Measurements from ENCODE around the gene HVCN1. TPM values are rescaled to one million over a fixed set of nuclear protein-coding genes. Genes with fewer than 3 reads are reported as not detected.
"Not testable (repeated sequence)": the region's sequence is repeated elsewhere in the genome, so short reads cannot be mapped to it uniquely, and the experiment has no call there.

The HVCN1 gene
- total RNA-seq, 4 donors from 2014 or later = 4.5 to 13.8 (median 9.6) TPM

DNA sequence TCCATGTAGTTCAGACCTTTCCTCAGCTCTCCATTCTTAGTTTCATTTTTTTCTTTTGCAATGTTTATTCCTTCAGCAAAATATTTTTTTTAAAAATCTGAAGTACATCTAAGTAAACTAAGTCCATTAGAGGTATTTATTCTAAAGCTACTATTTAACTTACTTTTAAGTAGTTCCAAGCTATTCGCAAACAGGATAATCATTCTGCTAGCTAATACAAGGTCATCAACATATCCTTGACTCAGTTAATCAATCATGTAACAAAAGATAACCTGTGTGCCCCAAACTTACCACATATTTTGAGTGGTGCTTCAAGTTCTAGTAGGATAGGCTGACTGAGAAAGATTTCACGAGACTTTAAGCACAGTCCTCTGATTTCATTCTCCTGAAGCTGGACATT lies 42.6 kb upstream of the HVCN1 start:
- 89 to 96% methylated on average over 2 of the region's 2 CpGs for WGBS, 2 donors
- TF ChIP-seq POLR2A (IDR thresholded peaks at IDR 0.05) (no peak), EP300 (IDR thresholded peaks at IDR 0.05) (no peak)
- TF ChIP-seq, protein P1, sequence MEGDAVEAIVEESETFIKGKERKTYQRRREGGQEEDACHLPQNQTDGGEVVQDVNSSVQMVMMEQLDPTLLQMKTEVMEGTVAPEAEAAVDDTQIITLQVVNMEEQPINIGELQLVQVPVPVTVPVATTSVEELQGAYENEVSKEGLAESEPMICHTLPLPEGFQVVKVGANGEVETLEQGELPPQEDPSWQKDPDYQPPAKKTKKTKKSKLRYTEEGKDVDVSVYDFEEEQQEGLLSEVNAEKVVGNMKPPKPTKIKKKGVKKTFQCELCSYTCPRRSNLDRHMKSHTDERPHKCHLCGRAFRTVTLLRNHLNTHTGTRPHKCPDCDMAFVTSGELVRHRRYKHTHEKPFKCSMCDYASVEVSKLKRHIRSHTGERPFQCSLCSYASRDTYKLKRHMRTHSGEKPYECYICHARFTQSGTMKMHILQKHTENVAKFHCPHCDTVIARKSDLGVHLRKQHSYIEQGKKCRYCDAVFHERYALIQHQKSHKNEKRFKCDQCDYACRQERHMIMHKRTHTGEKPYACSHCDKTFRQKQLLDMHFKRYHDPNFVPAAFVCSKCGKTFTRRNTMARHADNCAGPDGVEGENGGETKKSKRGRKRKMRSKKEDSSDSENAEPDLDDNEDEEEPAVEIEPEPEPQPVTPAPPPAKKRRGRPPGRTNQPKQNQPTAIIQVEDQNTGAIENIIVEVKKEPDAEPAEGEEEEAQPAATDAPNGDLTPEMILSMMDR (IDR thresholded peaks at IDR 0.05) = no peak
- peaks cover 0 to 57% (median 19%) of the 10 kb centered on the region in 4 donors for H3K4me1 ChIP-seq
- H3K9me3 ChIP-seq = no peaks in the 10 kb centered on the region
- H3K36me3 ChIP-seq = peaks cover 0 to 72% (median 3%) of the 10 kb centered on the region in 3 donors
- no peak for DNase-seq (ENCODE audit: low spot score in 2 of 2)
- H3K4me3 ChIP-seq = no peak overlapping the region
- H3K27ac ChIP-seq = no peak overlapping the region
- H3K27me3 ChIP-seq = no peaks in the 10 kb centered on the region

DNA sequence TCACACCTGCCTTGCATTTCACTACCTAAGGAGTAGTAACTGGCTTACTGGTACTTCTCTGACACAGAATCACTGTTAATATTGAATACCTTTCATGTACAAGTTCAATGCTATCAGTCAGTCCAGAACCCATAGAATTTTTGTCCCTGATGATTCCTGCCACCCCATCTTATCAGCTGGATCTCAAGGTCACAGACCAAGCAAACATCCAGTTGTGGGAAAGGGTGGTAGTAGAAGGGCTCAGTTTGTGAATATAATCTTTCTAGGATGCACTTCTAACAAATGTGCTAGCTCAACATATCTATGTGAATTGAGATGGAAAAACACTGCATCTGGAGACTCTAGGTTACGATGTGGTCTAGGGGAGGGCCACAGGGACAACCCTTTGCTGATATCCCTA lies 39.7 kb upstream of the HVCN1 start:
- Histone ChIP-seq H3K27ac (no peak overlapping the region), H3K36me3 (peaks cover 3 to 77% (median 4%) of the 10 kb centered on the region in 3 donors), H3K4me3 (no peak overlapping the region), H3K9me3 (no peaks in the 10 kb centered on the region), H3K4me1 (peaks cover 0 to 38% (median 13%) of the 10 kb centered on the region in 4 donors), H3K27me3 (no peaks in the 10 kb centered on the region)
- 90 to 100% methylated on average over 1 of the region's 1 CpG for WGBS, 2 donors
- no peak for DNase-seq (ENCODE audit: low spot score in 2 of 2)
- TF ChIP-seq, protein P1 (IDR thresholded peaks at IDR 0.05) = no peak
- TF ChIP-seq POLR2A (IDR thresholded peaks at IDR 0.05) = no peak
- TF ChIP-seq EP300 (IDR thresholded peaks at IDR 0.05) = no peak

DNA sequence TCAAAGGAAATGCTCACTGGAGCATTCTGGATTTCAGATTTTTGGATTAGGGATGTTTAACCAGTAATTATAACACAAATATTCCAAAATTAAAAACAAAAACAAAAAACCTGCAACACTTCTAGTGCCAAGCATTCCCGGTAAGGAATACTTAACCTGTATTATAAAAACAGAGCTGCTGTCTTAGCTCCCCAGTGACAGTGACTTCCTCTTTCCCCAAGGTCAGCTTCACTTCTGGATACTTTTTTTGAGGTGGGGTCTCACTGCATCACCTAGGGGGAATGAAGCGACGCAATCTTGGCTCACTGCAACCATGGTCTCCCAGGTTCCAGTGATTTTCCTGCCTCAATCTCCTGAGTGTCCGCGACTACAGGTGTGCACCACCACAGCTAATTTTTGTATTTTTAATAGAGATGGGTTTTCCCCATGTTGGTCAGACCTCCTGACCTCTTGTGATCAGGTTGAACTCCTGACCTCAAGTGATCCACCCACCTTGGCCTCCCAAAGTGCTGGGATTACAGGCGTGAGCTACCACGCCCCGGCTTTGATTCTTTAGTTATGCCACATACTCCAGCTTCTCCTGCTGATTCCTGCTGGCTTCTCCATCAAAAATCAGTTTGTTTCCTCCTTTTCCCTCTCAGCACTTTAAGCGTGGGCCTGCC lies 37.9 kb upstream of the HVCN1 start:
- no peak overlapping the region for H3K27ac ChIP-seq
- H3K27me3 ChIP-seq = no peaks in the 10 kb centered on the region
- H3K4me3 ChIP-seq = no peak overlapping the region
- no peak for DNase-seq (ENCODE audit: low spot score in 2 of 2)
- no peaks in the 10 kb centered on the region for H3K9me3 ChIP-seq
- 85 to 94% methylated on average over 9 of the region's 9 CpGs for WGBS, 2 donors
- peaks cover 0 to 20% (median 0%) of the 10 kb centered on the region in 4 donors for H3K4me1 ChIP-seq
- no peak for TF ChIP-seq EP300 (IDR thresholded peaks at IDR 0.05)
- TF ChIP-seq POLR2A (IDR thresholded peaks at IDR 0.05) = no peak
- TF ChIP-seq, protein P1 (IDR thresholded peaks at IDR 0.05) = no peak
- H3K36me3 ChIP-seq = peaks cover 3 to 87% (median 8%) of the 10 kb centered on the region in 3 donors

DNA sequence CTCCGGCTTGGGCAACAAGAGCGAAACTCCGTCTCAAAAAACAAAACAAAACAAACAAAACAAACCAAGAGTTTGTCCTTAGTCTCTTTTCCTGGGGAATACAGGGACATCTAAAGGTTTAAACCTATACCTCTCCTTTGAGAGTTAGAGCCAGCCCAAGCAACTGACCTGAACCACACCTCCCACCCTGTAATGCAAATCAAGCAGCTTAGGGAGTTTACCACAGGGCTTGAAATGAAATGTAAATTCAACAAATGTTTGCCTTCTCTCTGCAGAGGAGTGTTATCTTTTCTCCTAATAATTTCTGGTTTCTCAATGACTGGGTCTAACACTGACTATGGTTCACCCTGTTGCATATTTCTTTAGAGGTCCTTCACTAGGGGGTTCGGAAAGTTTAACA lies 37.1 kb upstream of the HVCN1 start:
- Histone ChIP-seq H3K27me3 (no peaks in the 10 kb centered on the region), H3K36me3 (peaks cover 3 to 87% (median 8%) of the 10 kb centered on the region in 3 donors), H3K4me3 (no peak overlapping the region), H3K9me3 (no peaks in the 10 kb centered on the region), H3K27ac (no peak overlapping the region), H3K4me1 (peaks cover 0 to 12% (median 0%) of the 10 kb centered on the region in 4 donors)
- TF ChIP-seq POLR2A (IDR thresholded peaks at IDR 0.05) (no peak), EP300 (IDR thresholded peaks at IDR 0.05) (no peak)
- TF ChIP-seq, protein P1 (IDR thresholded peaks at IDR 0.05) = no peak
- no peak for DNase-seq (ENCODE audit: low spot score in 2 of 2)
- 94 to 97% methylated on average over 4 of the region's 4 CpGs for WGBS, 2 donors

DNA sequence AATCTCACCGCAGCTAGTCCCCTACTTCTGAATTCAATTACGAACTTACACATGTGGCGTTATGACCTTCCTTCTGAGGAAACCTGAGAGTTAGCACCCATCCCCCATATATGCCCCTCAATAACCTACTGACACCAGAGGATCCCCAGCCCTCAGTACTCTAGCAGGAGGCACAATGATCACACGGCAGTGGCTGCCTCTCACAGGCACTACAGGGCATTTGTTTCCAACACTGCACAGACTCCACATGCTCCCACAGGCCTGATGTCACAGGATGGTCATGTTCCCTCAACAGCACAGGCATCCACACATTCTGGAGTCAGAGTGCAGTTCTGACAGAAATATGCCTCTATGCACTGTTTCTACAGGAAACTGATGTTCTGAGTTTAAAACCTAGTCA lies 36.4 kb upstream of the HVCN1 start:
- Histone ChIP-seq H3K4me3 (no peak overlapping the region), H3K9me3 (no peaks in the 10 kb centered on the region), H3K27me3 (no peaks in the 10 kb centered on the region), H3K36me3 (peaks cover 3 to 87% (median 13%) of the 10 kb centered on the region in 3 donors), H3K27ac (no peak overlapping the region), H3K4me1 (peaks cover 0 to 6% (median 0%) of the 10 kb centered on the region in 4 donors)
- no peak for DNase-seq (ENCODE audit: low spot score in 2 of 2)
- 72 to 78% methylated on average over 4 of the region's 4 CpGs for WGBS, 2 donors
- TF ChIP-seq, protein P1 (IDR thresholded peaks at IDR 0.05) = no peak
- TF ChIP-seq POLR2A (IDR thresholded peaks at IDR 0.05) (no peak), EP300 (IDR thresholded peaks at IDR 0.05) (no peak)

DNA sequence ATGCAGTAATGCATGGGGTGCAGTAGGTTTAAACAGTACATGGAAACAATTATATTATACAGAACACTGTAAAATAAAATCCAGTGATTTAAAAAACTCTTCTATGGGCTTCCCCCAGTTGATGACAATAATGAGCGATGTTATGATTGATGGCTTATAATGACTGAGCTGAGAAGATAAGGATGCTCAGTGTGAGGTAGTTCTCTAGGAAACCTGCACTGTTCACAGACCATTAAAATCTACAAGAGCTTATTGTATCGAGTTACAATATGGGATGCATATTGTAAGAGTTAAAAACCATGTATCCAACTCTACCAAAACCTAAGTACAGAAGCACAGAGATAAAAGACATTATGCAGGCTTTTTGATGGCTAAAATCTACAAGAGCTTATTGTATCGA lies 34.0 kb upstream of the HVCN1 start:
- not testable (repeated sequence) for H3K4me1 ChIP-seq; H3K27ac ChIP-seq; H3K27me3 ChIP-seq; DNase-seq (ENCODE audit: low spot score in 2 of 2); H3K9me3 ChIP-seq; H3K4me3 ChIP-seq
- WGBS, 2 donors = 92 to 93% methylated on average over 3 of the region's 3 CpGs
- H3K36me3 ChIP-seq = peaks cover 3 to 91% (median 13%) of the 10 kb centered on the region in 3 donors
